Measurements from ENCODE around the gene WAPL.
"Not testable (repeated sequence)": the region's sequence is repeated elsewhere in the genome, so short reads cannot be mapped to it uniquely, and the experiment has no call there.

The WAPL gene

GRCh38 chr10:86391986-86392722, 129.4 kb downstream of the WAPL start:
- TF ChIP-seq CTCF (IDR thresholded peaks at IDR 0.05; ENCODE audit: insufficient read depth, missing control alignments): no peak
- DNase-seq (ENCODE audit: insufficient read length, low spot score): no peak
- no peak for FAIRE-seq

GRCh38 chr10:86391236-86391840, 130.3 kb downstream of the WAPL start:
- TF ChIP-seq CTCF (IDR thresholded peaks at IDR 0.05; ENCODE audit: insufficient read depth, missing control alignments): no peak
- no peak for FAIRE-seq
- no peak for DNase-seq (ENCODE audit: insufficient read length, low spot score)

- FAIRE-seq (no peak), DNase-seq (ENCODE audit: insufficient read length, low spot score) (no peak)
These were observed 131.1 kb downstream of the WAPL start for GRCh38 chr10:86390337-86391120.

GRCh38 chr10:86389441-86390193, 132.0 kb downstream of the WAPL start:
- no peak for TF ChIP-seq CTCF (IDR thresholded peaks at IDR 0.05; ENCODE audit: insufficient read depth, missing control alignments)
- no peak for DNase-seq (ENCODE audit: insufficient read length, low spot score)
- FAIRE-seq: no peak

More at GRCh38 chr10:86390337-86391120, 131.1 kb downstream of the WAPL start:
- no peak for TF ChIP-seq CTCF (IDR thresholded peaks at IDR 0.05; ENCODE audit: insufficient read depth, missing control alignments)

GRCh38 chr10:86389109-86389440, 132.5 kb downstream of the WAPL start:
- DNase-seq (ENCODE audit: insufficient read length, low spot score); FAIRE-seq: not testable (repeated sequence)

GRCh38 chr10:86388119-86388704, 133.4 kb downstream of the WAPL start:
- TF ChIP-seq CTCF (IDR thresholded peaks at IDR 0.05; ENCODE audit: insufficient read depth, missing control alignments): no peak
- no peak for DNase-seq (ENCODE audit: insufficient read length, low spot score)

More at GRCh38 chr10:86388119-86388704, 133.4 kb downstream of the WAPL start:
- FAIRE-seq: no peak

Data from D721Med (cell line).